ENCODE results near the gene ADAMTS20. TPM values are rescaled to one million over a fixed set of nuclear protein-coding genes. Genes with fewer than 3 reads are reported as not detected.

ADAMTS20 gene
- polyA plus RNA-seq, 1 donor (not counting 4 experiments of a cell fraction or from before 2014, with no cell fraction given), result not detected

GRCh38 chr12:43338848-43339526 is 213.0 kb downstream of the ADAMTS20 start:
- Histone ChIP-seq H3K4me1 (ENCODE audit: control insufficient read depth, extremely low read depth, insufficient read depth, low read length) (peaks cover 3% of the 10 kb centered on the region), H3K27ac (ENCODE audit: control insufficient read depth, insufficient read depth, low read length) (no peak overlapping the region), H3K9ac (ENCODE audit: control insufficient read depth, extremely low read depth, insufficient read depth, low read length) (no peak overlapping the region), H3K9me1 (ENCODE audit: control insufficient read depth, extremely low read depth, insufficient read depth, low read length) (no peaks in the 10 kb centered on the region), H3K4me2 (ENCODE audit: control insufficient read depth, extremely low read depth, insufficient read depth, low read depth, low read length) (no peak overlapping the region), H3K9me3 (ENCODE audit: control insufficient read depth, low read depth, low read length) (no peaks in the 10 kb centered on the region), H3K36me3 (ENCODE audit: control insufficient read depth in 2 of 2, extremely low read depth in 1 of 2, insufficient read depth in 2 of 2, low read length in 2 of 2) (no peaks in the 10 kb centered on the region), H3K4me3 (ENCODE audit: control insufficient read depth in 2 of 3, extremely low read depth in 1 of 3, insufficient read depth in 2 of 3, low read depth in 1 of 3, low read length in 3 of 3) (no peak overlapping the region), H3K27me3 (ENCODE audit: control insufficient read depth, extremely low read depth, insufficient read depth, low read length) (no peaks in the 10 kb centered on the region), H2AFZ (ENCODE audit: control insufficient read depth, low read length) (no peak overlapping the region), H3K79me2 (ENCODE audit: control insufficient read depth, insufficient read depth, low read length) (no peaks in the 10 kb centered on the region), H4K20me1 (ENCODE audit: control insufficient read depth, extremely low read depth, insufficient read depth, low read length) (no peaks in the 10 kb centered on the region)
- peak; percentile 91 for FAIRE-seq
- TF ChIP-seq CTCF (optimal IDR thresholded peaks at IDR 0.05 in 1 of 3, IDR thresholded peaks at IDR 0.05 in 1 of 3, conservative IDR thresholded peaks at IDR 0.05 in 1 of 3; ENCODE audit: extremely low read depth in 1 of 3, insufficient read depth in 2 of 3, low read length in 3 of 3), result peak; percentile 41 to 68 (median 46)
- no peak for TF ChIP-seq EZH2 (IDR thresholded peaks at IDR 0.05; ENCODE audit: low read length)
- dilution Hi-C loops (cut with MboI; ENCODE audit: extremely low pct_ligation_motif_present, low sequenced_read_pairs), result no loop called here
- DNase-seq (ENCODE audit: low read depth, low spot score), result no peak

- FAIRE-seq, result peak; percentile 77
- no peak overlapping the region for H3K4me2 ChIP-seq (ENCODE audit: control insufficient read depth, extremely low read depth, insufficient read depth, low read depth, low read length)
- dilution Hi-C loops (cut with MboI; ENCODE audit: extremely low pct_ligation_motif_present, low sequenced_read_pairs), result no loop called here
Measured at GRCh38 chr12:43337571-43338444, 214.2 kb downstream of the ADAMTS20 start.

More at GRCh38 chr12:43337571-43338444, 214.2 kb downstream of the ADAMTS20 start:
- Histone ChIP-seq H2AFZ (ENCODE audit: control insufficient read depth, low read length) (no peak overlapping the region), H3K4me1 (ENCODE audit: control insufficient read depth, extremely low read depth, insufficient read depth, low read length) (peaks cover 3% of the 10 kb centered on the region), H3K9me1 (ENCODE audit: control insufficient read depth, extremely low read depth, insufficient read depth, low read length) (no peaks in the 10 kb centered on the region), H4K20me1 (ENCODE audit: control insufficient read depth, extremely low read depth, insufficient read depth, low read length) (no peaks in the 10 kb centered on the region), H3K27me3 (ENCODE audit: control insufficient read depth, extremely low read depth, insufficient read depth, low read length) (no peaks in the 10 kb centered on the region), H3K9me3 (ENCODE audit: control insufficient read depth, low read depth, low read length) (no peaks in the 10 kb centered on the region), H3K79me2 (ENCODE audit: control insufficient read depth, insufficient read depth, low read length) (no peaks in the 10 kb centered on the region), H3K36me3 (ENCODE audit: control insufficient read depth in 2 of 2, extremely low read depth in 1 of 2, insufficient read depth in 2 of 2, low read length in 2 of 2) (no peaks in the 10 kb centered on the region), H3K9ac (ENCODE audit: control insufficient read depth, extremely low read depth, insufficient read depth, low read length) (no peak overlapping the region), H3K4me3 (ENCODE audit: control insufficient read depth in 2 of 3, extremely low read depth in 1 of 3, insufficient read depth in 2 of 3, low read depth in 1 of 3, low read length in 3 of 3) (no peak overlapping the region), H3K27ac (ENCODE audit: control insufficient read depth, insufficient read depth, low read length) (no peak overlapping the region)
- no peak for TF ChIP-seq EZH2 (IDR thresholded peaks at IDR 0.05; ENCODE audit: low read length)
- no peak for TF ChIP-seq CTCF (optimal IDR thresholded peaks at IDR 0.05 in 1 of 3, IDR thresholded peaks at IDR 0.05 in 1 of 3, conservative IDR thresholded peaks at IDR 0.05 in 1 of 3; ENCODE audit: extremely low read depth in 1 of 3, insufficient read depth in 2 of 3, low read length in 3 of 3)
- DNase-seq (ENCODE audit: low read depth, low spot score), result no peak

All from keratinocyte (primary cell).